ENCODE measurements around the gene MAEL.
"Not testable (repeated sequence)": the region's sequence is repeated elsewhere in the genome, so short reads cannot be mapped to it uniquely, and the experiment has no call there.

MAEL gene

DNA sequence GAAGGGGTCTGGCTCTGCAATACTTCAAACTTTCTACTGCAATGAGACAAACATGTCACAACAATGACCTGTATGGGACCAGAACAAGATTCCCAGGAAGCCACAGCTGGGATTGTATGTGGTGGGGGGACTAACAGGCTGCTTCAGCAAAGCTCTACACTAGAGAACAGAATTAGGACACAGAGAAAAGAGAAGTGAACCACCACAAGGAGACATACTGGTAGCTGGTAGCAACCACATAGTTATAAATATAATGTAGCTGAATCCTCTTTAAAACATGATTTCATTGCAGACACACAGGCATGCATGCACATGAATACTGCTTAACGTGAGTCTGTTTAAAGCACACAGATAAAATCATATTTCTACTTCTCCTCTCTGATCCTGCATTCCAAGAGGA is 10.3 kb upstream of the MAEL start:
- no peak for DNase-seq (ENCODE audit: low read depth)

- DNase-seq (ENCODE audit: low read depth): no peak
Observed at GRCh38 chr1:166980383-166980782, 8.7 kb upstream of the MAEL start.

- no peak for DNase-seq (ENCODE audit: low read depth)
Observed at GRCh38 chr1:166980818-166981217, 8.3 kb upstream of the MAEL start.

DNA sequence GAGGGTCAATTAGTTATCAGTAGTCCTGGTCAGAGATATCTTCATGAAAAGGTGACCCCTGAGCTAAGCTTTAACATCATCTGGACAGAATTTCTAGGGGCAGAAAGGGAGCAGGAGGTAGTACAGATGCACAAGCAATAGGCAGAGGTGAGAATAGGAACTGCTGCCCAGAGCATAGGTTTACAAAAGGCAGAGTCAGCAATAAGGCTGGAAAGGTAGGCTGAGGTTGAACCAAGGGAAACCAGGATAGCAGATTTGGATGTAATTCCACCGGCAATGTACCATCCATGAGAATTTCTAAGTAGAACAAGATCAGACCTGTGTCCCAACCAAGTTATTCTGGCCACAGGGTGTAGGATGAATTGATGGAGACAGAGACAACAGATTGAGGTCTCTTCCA is 7.5 kb upstream of the MAEL start:
- no peak for DNase-seq (ENCODE audit: low read depth)

DNA sequence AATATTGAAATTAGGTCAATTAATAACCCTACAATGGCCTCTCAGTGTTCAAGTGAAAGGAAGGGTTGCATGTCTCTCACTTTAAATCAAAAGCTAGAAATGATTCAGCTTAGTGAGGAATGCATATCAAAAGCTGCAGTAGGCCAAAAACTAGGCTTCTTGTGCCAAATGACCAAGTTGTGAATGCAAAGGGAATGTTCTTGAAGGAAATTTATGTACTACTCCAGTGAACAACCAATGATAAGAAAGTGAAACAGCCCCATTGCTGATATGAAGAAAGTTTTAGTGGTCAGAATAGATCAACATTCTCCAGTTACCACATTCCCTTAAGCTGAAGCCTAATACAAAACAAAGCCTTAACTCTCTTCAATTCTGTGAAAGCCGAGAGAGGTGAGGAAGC is 10.0 kb downstream of the MAEL start:
- DNase-seq (ENCODE audit: low read depth): no peak

GRCh38 chr1:166999500-167000055 is 10.5 kb downstream of the MAEL start:
- DNase-seq (ENCODE audit: low read depth): no peak

- DNase-seq (ENCODE audit: low read depth): no peak
Observed at GRCh38 chr1:167000546-167000945, 11.5 kb downstream of the MAEL start.

DNA sequence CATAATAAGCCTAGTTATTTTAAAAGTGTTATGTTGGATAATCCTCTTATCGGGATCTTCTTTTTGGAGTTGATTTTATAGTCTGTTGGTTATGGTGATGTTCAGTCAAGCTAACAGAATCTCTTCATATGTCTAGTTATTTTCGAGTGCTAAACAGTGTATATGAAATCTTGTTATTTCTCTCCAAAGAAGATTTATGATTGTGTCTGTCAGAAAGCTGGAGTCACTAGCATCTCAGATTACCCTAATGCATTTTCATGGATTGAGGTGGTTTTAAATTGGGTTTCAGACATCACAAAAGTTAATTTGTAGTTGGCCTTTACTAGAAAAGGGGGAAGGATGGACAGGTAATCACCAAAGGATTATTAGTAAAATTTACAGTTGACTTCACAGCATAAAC is 13.3 kb downstream of the MAEL start:
- no peak for DNase-seq (ENCODE audit: low read depth)

- DNase-seq (ENCODE audit: low read depth): no peak
Observed at GRCh38 chr1:167003711-167004110, 14.6 kb downstream of the MAEL start.

- DNase-seq (ENCODE audit: low read depth): no peak
Observed at GRCh38 chr1:167011560-167012191, 22.6 kb downstream of the MAEL start.

DNA sequence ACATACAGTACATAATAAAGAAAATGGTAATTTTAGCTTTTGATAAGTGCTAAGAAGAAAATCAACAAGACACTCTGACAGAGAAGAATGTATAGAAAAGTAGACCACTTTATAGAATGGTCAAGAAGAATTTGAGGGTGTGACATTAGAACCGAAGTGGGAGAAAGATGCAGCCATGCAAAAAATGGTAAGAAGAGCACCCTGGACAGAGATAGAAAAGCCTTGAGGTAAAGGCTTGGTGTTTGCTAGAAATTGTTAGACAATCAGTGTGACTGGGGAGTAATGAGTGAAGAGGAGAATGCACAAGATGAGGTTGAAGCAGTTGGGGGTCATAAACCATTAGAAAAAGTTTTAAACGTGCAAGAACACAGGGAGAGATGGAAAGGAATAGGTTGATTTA is 23.5 kb downstream of the MAEL start:
- DNase-seq (ENCODE audit: low read depth): no peak

GRCh38 chr1:167013108-167013929 is 24.2 kb downstream of the MAEL start:
- no peak for DNase-seq (ENCODE audit: low read depth)

- DNase-seq (ENCODE audit: low read depth): no peak
Observed at GRCh38 chr1:167016100-167016750, 27.1 kb downstream of the MAEL start.

DNA sequence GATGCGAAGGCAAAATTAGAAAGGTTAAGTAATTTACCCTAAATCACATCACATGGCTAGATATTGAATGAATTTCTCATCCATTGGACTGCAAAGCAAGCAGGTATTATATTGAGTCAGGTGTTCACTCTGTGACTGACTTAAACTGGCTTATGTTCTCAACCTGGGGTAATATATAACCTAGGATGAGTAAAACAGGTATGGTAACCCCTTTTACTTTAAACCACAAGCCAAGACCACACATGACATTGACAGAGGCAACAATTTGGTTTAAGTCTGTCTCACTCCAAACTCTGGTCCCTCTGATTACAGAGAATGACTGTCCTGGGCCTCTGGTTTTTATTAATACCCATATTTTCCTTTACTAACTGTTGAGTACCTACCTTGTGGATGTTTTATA is 33.3 kb downstream of the MAEL start:
- no peak for DNase-seq (ENCODE audit: low read depth)

DNA sequence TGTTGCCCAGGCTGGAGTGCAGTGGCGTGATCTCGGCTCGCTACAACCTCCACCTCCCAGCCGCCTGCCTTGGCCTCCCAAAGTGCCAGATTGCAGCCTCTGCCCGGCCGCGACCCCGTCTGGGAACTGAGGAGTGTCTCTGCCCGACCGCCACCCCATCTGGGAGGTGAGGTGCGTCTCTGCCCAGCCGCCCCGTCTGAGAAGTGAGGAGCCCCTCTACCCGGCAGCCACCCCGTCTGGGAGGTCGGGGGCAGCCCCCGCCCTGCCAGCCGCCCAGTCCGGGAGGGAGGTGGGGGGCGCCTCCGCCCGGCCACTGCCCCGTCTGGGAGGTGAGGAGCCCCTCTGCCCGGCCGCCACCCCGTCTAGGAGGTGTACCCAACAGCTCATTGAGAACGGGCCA is 40.5 kb downstream of the MAEL start:
- not testable (repeated sequence) for DNase-seq (ENCODE audit: low read depth)

- no peak for DNase-seq (ENCODE audit: low read depth)
Observed at GRCh38 chr1:167033646-167034045, 44.6 kb downstream of the MAEL start.

GRCh38 chr1:167043752-167044488 is 54.8 kb downstream of the MAEL start:
- DNase-seq (ENCODE audit: low read depth): no peak

- DNase-seq (ENCODE audit: low read depth): no peak
Observed at GRCh38 chr1:167051907-167052306, 62.8 kb downstream of the MAEL start.

DNA sequence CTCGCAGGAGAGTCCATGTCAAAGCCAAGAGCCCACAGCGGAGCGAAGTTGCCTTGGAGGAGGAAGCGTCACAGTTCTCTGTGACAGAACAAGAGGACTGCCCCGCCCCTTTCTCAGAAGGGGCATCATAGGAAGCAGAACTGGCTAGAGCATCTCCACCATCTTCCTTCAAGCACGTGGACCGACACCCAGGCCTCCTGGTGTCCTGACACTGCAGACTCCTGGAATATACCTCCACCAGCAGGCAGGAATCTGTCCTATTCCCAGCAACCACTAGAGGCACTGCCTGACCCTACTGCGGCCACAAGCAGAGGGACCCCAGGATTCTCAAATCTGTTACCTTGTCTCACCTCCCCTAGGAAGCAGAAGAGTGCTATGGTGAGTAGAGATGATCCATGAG is 63.3 kb downstream of the MAEL start:
- no peak for DNase-seq (ENCODE audit: low read depth)

- DNase-seq (ENCODE audit: low read depth): no peak
Observed at GRCh38 chr1:167054531-167054930, 65.5 kb downstream of the MAEL start.

DNA sequence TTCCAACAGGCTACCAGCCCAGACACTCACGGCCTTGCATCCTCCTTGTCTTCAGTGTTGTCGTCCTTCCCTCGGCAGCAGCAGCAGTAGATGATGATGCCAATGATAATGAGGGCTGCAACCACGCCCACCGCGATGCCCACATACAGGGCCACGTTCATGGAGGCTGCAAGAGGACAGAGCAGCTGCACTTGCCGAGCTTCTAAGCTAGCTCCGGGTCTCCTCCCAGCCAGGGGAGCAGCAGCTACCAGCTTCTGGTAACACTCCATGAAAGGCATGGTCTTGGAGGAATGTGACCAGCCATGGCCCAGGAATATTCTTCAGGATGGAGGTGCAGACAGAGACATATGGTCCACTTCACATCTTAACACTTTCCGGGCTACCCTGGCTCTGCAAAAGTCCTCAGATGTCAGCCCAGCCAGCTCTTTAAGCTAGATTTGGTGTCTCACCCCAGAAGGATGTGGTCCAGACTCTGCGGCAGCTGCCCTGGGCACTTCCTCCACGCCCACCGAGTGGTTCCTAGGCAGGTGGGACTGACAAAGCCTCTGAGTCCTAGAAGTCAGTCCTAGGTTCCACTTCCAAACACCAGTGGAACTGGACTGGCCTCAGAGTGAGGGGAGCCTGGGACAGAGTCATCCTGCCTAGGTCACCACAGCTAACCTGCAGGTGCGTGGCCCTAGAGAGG is 66.0 kb downstream of the MAEL start:
- DNase-seq (ENCODE audit: low read depth): no peak

All from fibroblast of gingiva (primary cell).